ENCODE results near the gene ISOC1.

GRCh38 chr5:129135633-129136032 lies 41.1 kb downstream of the ISOC1 start:
- TF ChIP-seq EZH2 (IDR thresholded peaks at IDR 0.05): no peak
- no peak for TF ChIP-seq POLR2AphosphoS5 (IDR thresholded peaks at IDR 0.05; ENCODE audit: borderline replicate concordance, low read depth, low read length)
- no peak for TF ChIP-seq FOXP2 (optimal IDR thresholded peaks at IDR 0.05; ENCODE audit: control extremely low read depth, extremely low read length, insufficient read depth)

Measured in SK-N-MC (cell line).